Liver (tissue), 3 donors: ENCODE data around the gene PARK7.

Experiments used
- GABPA ChIP-seq, 2 donors: IDR thresholded peaks in 1 of 2; conservative IDR thresholded peaks in 1 of 2; 2 replicates each; pipeline ENCODE4 v1.6.1; 2016; ENCODE audit warnings: antibody characterized with exemption in 2 of 2, mild to moderate bottlenecking in 1 of 2, moderate library complexity in 1 of 2
- SP1 ChIP-seq: IDR thresholded peaks from 2 replicates; pipeline ENCODE4 v1.6.1; 2018; ENCODE audit warnings: antibody characterized with exemption, mild to moderate bottlenecking
- TF ChIP-seq, protein P1 (sequence below): fragments of 150-350 bp; IDR thresholded peaks from 2 replicates; pipeline ENCODE4 v1.5.1; 2017; ENCODE audit warnings: improper control_type of control experiment, low read depth, low read length; ENCODE audit not compliant: missing input control
- TF ChIP-seq, protein P2 (sequence below): IDR thresholded peaks from 2 replicates; pipeline ENCODE4 v1.6.1; 2016; ENCODE audit warnings: antibody characterized with exemption
- donor health status: healthy.
- donor health status: healthy.

DNA sequence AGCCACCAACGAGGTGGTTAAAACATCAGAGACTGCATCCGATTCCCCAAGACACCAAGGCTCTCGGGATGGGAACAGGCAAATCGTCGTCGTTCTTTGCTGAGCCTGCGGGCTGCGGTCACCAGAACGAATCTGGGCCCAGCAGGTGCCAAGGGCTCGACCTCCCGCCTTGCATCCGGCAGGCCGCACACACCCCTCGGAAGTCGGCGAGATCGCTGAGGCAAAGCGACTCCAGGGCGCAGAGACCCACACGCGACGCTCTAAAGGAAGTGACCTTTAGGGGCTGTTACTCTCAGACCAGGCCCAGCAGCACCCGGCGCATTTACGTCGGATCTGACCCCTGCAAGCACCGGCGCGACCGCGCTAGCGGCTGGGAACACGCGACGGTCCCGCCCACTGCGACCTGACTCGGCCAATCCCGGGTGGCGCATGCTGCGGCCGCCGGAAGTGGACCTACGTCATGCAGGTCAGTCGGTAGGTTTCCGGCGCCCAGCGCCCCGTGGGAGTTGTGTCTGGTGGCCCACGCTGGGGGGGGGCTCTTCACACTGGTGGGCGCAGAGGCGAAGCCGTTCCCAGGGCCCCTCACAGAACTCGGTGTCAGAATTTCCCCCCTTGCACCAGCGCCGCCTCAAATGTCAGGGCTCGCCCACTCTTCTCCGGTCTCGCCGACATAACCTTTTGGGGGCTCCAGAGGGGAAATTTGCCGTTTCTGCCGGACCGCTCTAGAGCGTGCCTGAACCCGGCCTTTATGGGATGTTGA lies 7.5 kb upstream of the PARK7 start:
- TF ChIP-seq, protein P1, sequence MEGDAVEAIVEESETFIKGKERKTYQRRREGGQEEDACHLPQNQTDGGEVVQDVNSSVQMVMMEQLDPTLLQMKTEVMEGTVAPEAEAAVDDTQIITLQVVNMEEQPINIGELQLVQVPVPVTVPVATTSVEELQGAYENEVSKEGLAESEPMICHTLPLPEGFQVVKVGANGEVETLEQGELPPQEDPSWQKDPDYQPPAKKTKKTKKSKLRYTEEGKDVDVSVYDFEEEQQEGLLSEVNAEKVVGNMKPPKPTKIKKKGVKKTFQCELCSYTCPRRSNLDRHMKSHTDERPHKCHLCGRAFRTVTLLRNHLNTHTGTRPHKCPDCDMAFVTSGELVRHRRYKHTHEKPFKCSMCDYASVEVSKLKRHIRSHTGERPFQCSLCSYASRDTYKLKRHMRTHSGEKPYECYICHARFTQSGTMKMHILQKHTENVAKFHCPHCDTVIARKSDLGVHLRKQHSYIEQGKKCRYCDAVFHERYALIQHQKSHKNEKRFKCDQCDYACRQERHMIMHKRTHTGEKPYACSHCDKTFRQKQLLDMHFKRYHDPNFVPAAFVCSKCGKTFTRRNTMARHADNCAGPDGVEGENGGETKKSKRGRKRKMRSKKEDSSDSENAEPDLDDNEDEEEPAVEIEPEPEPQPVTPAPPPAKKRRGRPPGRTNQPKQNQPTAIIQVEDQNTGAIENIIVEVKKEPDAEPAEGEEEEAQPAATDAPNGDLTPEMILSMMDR, result no peak
- TF ChIP-seq SP1 (peak; percentile 83), GABPA (IDR thresholded peaks at IDR 0.05 in 1 of 2, conservative IDR thresholded peaks at IDR 0.05 in 1 of 2) (peak; percentile 79 to 95)
- TF ChIP-seq, protein P2, sequence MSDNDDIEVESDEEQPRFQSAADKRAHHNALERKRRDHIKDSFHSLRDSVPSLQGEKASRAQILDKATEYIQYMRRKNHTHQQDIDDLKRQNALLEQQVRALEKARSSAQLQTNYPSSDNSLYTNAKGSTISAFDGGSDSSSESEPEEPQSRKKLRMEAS, result peak; percentile 86
